HS-5 (cell line): Measurements from ENCODE around the gene FIG4.
"Not testable (repeated sequence)": the region's sequence is repeated elsewhere in the genome, so short reads cannot be mapped to it uniquely, and the experiment has no call there.

ENCODE experiments used
- DNase-seq: peaks from one replicate; pipeline ENCODE4 v3.0.0-alpha.2; 2012; ENCODE audit warnings: low read depth

Gene FIG4

DNA sequence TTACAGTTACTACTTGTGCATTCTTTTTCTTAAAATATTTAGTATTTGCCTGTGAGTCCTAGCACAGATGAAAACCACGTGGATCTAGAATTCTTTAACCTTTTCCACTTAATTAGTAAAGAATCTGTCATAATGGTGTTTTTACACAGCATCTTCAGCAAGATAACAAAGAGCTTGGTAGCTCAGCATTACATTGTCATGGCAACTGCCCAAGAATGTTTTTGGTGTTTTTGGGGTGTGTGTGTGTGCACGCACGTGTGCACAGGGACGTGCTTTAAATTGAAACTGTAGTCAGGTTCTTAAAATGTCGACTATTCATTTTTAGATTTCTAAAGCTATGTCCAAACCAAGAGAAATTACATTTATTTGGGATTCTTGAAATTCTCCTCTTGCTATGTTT, 108.0 kb downstream of the FIG4 start:
- DNase-seq: no peak

DNA sequence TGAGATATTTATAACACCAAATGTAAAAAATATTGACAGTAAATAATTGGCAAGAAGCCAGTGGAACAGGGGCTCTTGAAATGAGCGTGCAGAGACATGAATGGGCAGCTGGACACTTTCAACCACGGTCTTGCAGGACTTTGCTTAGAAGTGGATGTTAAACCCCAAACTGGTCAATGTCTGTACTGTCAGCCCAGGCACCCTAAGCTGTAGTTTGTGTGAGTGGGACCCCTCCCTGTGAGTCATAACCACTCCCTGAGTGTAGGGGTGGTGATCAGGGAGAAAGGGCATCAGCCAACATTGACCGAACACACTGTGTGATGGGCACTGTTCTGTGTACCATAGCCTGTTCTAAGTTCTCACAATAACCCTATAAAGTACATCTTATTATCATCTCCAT, 108.6 kb downstream of the FIG4 start:
- no peak for DNase-seq

DNA sequence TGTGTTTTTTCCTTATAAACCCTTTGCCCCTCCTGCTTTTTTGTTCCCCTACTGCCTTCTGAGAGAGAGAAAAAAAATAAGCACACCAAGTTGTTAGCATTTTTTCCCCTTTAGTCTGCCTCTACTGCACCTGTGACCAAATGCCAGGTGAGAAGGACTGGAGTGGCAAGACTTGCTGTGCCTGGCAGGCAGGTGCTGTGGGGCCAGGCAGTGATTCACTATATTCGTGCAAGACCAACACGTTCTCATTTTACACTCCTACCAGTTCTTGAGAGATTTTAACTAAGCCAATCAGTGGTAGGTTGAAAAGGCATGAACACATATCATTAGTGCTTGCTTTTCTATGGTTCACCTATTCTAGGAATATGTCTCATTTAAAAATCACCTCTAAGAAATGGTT, 109.7 kb downstream of the FIG4 start:
- no peak for DNase-seq

DNA sequence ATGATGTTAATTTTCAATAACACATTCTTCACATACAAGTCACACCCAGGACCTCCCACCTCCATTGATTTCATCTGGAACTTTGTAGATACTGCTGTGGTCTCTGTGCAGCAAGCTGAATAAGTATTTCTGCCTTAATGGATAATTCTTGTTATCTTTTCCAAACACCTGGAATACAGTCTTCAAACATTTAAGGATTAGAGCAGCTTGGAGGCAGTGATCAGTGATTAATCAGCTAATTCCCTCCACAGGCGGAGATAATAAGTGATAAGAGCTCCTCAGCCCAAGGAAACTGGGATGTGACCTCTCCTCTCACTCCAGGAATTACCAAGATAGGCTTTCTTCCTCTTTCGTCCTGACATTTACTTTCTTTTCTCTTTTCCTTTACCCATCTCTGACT, 110.7 kb downstream of the FIG4 start:
- no peak for DNase-seq

DNA sequence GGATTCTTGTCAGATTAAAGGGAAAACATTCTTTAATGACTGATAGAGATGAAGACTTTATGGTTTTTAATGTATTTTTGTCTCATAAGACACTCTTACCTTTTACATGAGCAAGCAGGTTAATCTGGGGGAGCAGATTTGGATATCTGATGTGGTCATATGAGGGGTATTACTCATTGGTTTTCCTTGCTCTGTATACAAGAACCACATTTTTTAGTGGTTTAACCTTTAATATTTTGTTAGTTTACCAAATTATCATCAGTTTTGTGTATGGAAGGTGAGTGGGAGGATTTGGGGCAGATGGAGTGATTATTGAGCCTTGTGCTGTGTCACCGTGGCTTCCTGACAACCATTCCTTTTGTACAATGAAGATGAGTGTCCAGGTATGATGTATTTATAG, 112.9 kb downstream of the FIG4 start:
- no peak for DNase-seq

DNA sequence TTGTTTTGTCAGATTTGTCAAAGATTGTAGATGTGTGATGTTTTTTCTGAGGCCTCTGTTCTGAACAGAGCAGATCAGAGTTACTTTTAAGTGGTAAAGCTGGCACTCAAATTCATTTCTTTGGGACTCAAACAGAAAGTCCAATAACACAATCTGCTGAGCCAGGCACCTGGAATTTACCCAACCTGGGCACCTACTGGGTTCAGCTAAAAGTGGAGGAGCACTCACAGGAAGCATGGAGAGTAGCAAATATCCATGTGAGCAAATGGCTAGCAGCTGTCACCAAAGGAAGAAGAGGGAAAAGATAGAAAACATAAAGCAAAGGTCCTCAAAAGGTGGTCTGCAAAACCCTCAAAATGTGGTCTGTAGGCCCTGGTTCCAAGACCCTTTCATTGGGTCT, 116.8 kb downstream of the FIG4 start:
- no peak for DNase-seq

DNA sequence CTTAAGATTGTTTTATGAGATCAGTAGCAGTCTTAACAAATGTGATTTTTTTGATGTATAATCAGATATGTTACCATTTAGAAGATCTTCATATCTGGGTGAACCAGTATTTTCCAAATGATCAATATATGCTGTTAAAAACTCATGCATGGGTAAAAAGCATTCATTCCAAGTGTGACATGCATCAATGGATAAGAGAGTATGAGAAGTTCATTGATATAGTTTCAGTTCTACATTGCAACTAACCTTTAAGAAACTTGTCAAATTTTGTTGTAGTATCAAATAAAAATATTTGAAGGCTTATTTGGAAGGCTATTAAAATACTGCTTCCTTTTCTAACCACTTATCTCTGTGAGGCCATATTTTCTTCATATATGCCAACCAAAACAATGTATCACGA, 117.7 kb downstream of the FIG4 start:
- DNase-seq: no peak

DNA sequence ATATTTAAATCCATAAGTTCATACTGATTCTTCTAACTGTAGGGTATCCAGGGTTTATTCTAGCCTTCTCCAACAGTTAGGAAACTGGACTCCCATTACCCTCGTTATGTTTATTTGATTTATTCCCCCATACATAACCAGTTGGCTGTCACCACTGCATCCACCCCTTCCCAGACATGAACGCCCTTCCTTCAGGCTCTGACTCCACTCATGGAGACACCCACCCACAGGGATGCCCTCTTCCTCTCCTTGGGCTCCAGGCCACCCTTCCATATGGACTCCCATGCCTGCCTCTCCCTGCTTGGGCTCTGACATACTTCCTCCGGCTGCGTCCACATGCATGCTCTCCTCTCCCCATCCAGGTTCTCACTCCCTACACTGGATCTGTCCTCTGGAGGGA, 124.0 kb downstream of the FIG4 start:
- no peak for DNase-seq

DNA sequence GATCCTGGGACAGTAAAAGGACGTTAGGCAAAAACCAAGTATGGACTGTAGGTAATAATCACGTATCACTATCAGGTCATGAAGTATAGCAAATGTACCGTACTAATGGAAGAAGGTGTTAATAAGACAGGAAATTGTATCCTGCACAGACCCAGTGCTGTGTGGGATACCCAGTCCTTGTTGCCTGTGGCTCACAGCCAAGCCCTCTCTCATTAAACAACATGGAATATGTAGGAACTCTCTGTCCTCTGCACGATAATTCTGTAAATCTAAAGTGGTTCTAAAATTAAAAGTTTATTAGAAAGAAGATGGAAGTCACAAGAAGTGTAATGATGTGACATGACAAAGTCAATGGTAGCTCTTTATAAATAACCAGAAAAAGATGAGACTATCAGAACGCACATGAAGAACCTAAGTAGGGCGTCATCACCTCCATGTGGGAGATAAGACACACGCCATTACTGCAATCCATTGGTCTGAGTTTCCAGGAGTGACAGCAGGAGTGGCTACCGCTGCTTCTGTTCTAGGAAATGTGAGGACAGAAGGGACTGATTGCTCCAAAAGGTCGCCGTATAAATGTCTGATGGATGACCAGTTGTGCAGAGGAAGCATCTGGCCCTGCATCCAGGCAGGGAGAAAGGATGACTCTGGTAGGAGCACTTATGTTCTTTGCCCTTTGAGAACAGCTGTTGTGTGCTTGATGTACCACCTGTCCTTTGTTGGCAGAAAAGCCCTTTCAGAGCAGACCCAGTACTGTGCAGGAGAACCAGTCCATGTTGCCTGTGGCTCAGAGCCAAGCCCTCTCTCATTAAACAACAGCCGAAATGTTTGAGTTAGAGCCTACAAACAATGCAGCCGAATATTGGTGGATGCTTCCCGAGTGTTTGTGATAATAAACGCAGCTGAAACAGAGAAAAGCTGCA, 125.6 kb downstream of the FIG4 start:
- DNase-seq: no peak

DNA sequence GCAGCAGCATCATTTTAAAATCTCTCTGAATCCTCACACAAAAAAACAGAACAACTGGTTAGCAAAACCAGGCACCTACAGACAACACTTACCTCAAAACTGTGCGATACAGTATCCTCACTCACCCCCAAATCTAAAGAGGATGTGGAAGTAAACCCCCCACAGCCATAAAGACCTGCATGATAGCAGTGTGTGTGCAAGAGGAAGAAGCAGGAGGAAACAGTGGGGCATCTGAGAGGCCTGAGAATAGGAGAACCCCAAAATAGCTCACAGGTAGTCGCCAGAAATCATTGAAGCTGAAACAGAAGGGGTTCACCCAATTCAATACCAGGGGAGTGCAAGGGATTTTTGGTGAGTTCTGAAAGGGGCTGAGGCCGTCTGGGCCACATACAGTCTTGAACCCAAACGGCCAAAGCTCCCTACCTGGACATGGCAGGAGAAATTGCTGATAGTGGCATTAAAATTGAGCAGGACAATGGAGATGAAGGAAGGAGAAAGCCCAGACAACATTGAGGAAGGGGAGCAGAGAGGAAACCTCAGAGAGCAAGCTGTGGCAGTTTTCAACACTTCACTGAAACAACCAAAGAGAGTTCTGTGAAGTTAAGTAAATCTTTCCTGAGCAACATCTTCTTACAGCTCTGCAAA, 129.7 kb downstream of the FIG4 start:
- no peak for DNase-seq

DNA sequence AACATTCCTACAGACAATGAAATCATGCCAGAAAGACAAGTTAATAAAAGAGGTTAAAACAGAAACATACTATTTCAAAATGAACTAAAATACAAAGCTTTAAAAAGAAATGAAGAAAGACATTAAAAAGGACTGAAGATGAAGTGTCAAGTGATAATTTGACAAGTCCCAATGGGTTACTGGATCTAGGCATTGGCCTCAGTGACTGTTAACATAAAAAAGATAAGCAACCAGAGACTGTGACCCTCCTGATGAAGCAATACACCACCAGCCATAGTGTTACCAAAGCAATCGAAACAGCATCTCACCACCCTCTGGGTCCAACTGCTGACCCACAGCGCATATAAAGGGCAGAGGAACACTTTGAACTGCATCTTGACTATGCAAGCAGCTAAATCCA, 130.3 kb downstream of the FIG4 start:
- DNase-seq: no peak

DNA sequence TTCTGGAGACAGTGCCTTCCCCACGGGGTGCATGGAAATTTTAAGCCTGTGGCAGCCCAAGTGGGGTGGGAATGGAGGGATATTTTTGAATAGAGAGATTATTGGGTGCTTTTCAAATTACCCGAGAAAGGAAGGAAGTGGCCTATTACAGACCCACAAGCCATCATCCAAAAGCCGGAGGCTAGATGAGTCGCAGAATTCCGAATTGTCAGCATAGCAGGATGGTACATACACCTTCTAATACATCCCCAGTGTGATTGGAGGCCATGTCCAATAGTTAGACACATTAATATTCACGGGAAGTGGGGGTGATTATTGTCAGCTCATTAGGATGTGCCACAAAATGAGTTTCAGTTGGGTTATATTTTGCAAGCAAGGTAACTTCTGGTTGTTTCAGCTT, 133.0 kb downstream of the FIG4 start:
- DNase-seq: no peak

DNA sequence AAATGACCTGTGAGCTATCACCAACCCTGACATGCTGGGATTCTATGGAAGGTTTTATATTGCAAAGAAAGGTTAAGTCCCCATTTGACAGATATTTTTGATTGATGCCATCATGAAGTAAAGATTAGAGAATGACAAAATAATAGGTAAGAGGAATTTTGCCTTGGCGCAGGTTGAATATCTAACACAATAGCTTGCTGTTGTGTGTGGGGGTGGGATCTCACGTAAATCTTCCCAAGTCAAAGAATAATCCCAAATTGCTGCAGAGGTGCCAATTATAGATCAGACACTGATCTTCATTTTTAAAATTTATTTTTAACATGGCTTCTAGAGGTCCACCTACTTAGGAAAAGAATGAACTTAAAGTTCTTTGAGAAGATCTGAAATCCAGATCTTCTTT, 135.5 kb downstream of the FIG4 start:
- DNase-seq: no peak

DNA sequence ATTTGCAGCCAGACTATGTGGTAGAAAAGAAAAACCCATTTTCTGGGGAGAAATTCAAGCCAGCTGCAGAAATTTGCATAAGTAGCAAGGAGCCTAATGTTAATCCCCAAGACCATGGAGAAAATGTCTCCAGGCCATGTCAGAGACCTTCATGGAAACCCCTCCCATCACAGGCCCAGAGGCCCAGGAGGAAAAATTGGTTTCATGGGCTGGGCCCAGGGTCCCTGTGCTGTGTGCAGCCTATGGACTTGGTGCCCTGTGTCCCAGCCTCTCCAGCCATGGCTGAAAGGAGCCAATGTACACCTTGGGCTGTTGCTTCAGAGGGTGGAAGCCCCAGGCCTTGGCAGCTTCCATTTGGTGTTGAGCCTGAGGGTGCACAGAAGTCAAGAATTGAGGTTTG, 140.3 kb downstream of the FIG4 start:
- DNase-seq: not testable (repeated sequence)

DNA sequence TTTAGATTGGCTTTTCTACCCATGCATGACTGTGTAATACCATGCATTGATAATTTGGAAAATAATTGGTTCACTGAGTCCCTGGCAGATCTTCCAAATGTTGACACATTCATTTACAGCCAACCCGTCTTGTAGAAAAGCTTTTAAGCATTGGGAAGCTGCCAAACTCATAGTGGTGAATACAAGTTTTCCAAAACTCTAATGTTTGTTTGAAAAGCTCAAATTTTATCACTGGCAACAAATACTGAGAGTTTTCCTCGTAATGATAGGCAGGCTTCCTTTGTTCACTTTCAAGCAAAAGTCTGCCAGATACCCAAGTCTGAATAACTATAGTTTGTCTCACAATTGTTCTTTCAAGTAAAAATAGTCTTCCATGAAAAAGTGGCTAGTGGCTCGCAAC, 143.0 kb downstream of the FIG4 start:
- DNase-seq: no peak

DNA sequence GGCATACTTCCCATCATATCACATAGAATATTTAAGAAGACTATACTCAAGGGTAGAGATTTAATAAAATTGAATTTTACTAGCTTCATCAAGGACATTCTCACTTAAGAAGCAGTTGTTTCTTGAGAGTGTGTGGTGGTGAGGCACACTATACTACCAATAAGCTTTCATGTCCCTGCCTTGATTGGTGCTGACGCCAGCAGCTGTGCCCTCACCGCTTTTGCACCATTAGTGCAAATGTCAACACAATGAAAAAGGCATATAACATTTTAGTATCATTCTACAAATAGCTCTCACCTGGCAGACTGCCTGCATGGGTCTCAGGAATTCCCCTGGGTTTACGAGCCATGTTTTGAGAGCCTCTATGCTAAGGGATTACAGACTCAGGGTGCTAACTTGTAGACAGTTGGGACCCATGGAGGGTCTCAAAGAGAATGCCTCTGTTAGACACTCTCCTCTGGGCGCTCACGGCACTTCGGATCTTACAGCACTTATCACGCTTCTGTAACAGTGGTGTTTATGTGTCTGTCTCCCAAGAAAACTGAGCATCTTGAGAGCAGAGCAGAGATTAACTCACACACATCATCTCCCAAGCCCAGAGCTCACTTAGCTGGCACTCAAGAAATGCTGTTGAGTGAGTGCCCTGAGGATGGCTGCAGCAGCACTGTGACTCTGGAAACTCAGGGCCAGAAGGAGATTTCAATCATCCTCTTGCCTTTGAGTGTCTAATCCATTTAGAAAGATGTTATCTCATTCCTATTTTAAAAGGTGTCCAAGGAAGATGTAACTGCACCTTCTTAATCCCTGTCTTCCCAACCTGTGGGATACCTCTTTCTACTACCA, 143.7 kb downstream of the FIG4 start:
- no peak for DNase-seq

DNA sequence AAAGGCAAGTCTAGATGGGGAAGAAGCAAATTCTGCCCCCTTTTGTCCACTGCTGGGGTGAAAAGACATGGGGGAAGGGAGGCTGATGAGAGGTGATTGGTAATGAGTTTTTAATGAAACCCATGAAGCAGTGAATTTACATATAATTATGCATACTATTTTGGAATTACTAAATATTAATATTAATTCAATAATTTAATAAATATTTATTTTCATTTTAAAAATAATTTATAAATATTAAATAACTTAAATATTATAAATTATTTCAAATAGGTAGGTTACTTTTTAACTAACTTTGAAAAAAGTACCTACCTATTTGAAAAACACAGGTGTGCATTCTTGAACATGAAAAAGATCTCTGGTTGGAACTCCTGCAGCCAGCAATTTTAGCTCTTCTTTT, 148.9 kb downstream of the FIG4 start:
- DNase-seq: no peak

DNA sequence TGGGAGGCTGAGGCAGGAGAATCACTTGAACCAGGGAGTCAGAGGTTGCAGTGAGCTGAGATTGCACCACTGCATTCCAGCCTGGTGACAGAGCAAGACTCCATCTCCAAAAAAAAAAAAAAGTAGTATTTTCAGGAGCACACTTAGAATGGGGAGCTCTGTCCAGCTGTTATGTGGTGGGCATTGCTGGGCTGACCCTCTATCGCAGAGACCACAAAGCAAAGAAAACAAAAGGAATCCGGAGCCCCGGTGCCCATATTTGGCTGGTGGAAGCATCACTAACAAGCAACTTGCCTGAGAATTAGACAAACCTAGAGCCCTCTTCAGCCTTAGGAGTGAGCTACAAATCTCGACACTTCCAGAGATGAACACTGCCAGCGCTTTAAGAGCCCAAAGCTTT, 149.7 kb downstream of the FIG4 start:
- DNase-seq: no peak

DNA sequence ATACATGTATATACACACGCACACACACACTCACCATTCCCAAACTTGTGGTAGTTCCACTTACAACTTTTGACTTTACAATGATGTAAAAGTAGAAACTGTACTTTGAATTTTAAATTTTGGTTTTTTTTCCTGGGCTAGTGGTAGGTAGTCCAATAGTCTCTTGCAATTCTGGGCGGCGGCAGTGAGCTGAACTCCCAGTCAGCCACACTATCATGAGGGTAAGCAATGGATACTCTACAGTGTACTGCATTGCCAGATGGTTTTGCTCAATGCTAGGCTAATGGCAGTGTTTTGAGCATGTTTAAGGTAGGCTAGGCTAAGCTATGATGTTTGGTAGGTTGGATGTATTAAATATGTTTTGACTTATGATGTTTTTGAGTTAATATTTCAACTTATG, 150.8 kb downstream of the FIG4 start:
- no peak for DNase-seq

DNA sequence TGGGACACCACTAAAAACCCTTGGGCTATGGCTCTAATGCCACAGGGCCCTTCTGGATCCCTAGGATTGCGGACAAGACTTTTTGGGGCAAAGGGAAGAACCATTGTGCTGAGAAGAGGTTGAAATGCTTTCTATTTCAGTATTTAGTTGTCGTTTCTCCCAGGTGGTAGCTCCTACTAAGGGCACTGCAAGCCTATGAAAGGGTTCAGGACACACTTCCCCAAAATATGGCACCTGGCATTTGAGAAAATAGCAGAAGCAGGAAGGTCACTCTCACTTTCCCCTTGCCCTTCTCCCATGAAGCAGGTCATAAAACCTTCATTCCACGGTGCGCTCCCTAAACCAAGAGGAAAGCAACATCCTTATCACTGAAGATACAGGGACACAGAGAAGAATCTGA, 161.6 kb downstream of the FIG4 start:
- DNase-seq: no peak

DNA sequence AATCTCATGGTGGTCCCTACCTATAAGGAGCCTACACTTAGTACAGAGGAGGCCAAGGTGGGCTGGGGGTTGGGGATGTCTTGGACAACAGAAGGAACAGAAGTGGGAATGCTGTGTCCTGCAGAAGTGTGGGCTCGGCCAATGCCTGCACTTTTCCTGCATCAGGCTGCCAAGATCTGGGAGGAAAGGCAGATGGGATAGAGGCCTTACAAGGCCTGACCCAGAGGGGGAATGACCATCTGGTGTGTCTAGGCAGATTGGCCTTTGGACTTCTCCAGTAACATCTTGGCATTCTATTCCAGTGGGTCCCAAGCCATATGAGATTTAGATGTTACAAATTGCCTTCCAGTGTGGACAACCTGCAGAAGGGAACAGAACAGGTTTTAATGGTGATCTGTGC, 162.3 kb downstream of the FIG4 start:
- DNase-seq: no peak

DNA sequence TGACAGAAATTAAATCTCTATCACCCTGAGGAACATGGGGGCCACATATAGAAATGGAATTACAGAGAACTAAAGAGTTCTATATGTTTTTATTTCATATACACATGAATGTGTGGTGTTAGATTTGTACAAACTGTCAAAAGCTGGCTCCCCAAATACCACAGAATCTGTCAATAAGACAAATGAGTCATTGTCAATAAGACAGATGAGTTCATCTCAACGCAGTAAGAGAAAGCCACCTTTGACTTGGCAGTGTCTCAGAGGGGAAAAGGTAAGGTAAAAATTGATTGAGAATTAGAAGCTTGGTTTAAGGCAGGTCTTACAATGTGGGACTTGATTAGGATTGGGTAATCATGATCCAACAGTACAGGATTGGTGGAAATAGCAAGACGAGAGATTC, 162.9 kb downstream of the FIG4 start:
- DNase-seq: no peak
